ENCODE data around the gene ZNF45.
"Not testable (repeated sequence)": the region's sequence is repeated elsewhere in the genome, so short reads cannot be mapped to it uniquely, and the experiment has no call there.

Gene ZNF45

GRCh38 chr19:43934985-43935708 lies at the start of gene ZNF45:
Gene ZNF45, minus strand, starts transcription at chr19:43935282. Its CDS starts 13,097 bp downstream, at chr19:43922185.
- peak; percentile 70 to 85 (median 76) for DNase-seq (ENCODE audit: low read depth in 4 of 4, low spot score in 1 of 4)

- DNase-seq (ENCODE audit: low read depth in 4 of 4, low spot score in 1 of 4), result no peak
These were observed 49.6 kb upstream of the ZNF45 start for GRCh38 chr19:43984687-43985000.

DNA sequence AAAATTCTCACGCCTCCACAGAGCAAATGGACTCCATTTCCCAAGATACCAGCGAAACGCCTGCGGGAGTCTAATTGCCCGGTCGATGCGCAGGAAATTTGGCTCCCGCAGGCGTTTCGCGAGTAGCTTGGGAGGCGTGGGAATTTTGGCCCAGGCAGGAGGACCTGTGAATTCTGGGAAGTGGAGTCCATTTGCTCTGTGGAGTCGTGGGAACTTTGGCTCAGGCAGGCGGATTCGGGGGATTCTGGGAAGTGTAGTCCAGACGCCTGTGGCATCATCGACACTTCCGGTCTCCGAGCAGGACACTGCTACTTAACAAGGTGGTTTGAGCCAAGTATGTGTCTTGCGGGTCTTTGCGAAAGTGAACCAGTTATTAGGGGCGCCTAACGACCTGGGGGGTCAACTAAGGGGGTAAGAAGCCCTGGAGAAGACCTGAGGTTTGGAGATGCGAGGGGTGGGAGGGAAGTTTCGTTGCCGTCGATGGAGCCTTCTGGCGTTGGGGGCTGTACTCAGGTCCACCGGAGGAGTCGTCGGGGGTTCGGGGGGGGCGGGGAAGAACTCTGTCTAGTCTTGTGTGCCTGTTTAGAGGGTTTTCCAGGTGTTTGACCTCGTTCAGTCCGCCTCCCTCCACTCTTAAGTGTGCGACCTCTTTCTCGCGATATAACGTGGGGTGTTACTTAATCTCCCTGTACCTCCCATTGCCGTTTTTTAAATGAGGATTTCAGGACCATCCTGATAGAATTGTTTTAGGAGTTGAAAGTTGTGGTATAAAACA lies 49.0 kb upstream of the ZNF45 start, which contains the start of gene ZNF155:
Gene ZNF155, plus strand, starts transcription at position 277 of the 775 bp plus-strand sequence. CDS start 4,356 bp downstream, outside the sequence.
- peak; percentile 39 to 59 (median 50) for DNase-seq (ENCODE audit: low read depth in 4 of 4, low spot score in 1 of 4)

- DNase-seq (ENCODE audit: low read depth in 4 of 4, low spot score in 1 of 4), result no peak
These were observed 48.4 kb upstream of the ZNF45 start for GRCh38 chr19:43983544-43983911.

- DNase-seq (ENCODE audit: low read depth in 4 of 4, low spot score in 1 of 4), result no peak
These were observed 41.6 kb upstream of the ZNF45 start for GRCh38 chr19:43976732-43977131.

- DNase-seq (ENCODE audit: low read depth in 4 of 4, low spot score in 1 of 4), result no peak
These were observed 31.1 kb upstream of the ZNF45 start for GRCh38 chr19:43966079-43966694.

GRCh38 chr19:43960411-43960810 lies 25.3 kb upstream of the ZNF45 start:
- DNase-seq (ENCODE audit: low read depth in 4 of 4, low spot score in 1 of 4), result no peak

DNA sequence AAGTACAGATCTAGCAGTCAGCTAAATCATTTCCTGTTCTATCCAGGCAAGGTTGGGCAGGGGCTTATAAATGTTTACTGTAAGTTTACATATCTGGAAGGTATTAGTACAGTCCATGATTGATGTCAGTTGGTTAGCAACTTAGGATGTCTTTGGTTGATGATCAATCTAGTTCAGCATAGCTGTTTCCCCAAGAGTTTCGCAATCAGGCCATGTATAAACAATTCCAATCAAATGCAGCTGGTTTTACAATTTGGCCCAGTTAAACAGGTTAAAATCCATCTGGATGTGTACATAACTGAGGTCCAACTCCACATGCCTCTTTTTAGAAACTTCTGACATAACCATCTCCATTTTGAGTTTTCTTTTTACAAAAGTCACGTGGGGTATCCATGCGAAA lies 22.8 kb upstream of the ZNF45 start:
- DNase-seq (ENCODE audit: low read depth in 4 of 4, low spot score in 1 of 4), result no peak

- DNase-seq (ENCODE audit: low read depth in 4 of 4, low spot score in 1 of 4), result no peak
These were observed 21.7 kb upstream of the ZNF45 start for GRCh38 chr19:43956827-43957226.

DNA sequence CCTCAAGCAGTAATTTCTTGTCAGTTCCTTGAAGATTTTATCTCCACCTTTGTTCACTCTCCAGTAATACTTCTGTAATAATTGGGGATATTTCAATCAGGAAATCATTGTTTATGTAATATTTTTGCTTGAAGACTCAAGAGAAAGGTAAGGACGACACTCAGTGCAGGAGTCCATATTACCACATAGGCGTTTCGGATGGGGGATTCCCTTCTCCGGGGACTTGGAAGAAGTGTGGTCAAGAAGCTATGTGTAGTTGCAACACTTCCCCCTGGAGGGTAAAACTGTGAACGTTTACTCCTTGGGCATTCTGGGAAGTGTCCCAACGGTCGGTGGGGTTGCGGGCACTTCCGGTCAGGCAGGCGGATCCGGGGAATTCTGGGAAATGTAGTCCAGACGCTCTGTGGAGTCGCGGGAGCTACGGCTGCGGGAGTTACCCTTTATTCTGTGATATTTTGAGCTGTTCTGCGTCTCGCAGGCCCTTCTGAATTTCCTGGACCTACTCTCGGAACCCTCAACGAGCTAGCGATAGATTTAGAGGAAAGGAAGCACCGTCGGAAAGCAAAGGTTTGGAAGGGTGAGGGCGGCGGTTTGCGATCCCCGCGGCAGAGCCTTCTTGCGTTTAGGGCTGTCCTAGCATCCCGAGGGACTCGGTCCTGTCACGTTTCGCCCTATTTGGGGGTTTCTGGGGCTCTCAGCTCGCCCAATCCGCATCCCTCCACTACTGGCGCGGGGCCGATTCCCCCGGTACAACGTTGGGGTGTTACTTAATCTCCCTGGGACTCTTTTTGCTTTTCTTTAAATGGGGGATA lies 16.0 kb upstream of the ZNF45 start, which contains the start of gene ZNF221:
Gene ZNF221, plus strand, starts transcription at position 395 of the 812 bp plus-strand sequence. CDS start 11,499 bp downstream, outside the sequence.
- peak in 3 of 4 experiments; percentile 26 to 51 (median 49) for DNase-seq (ENCODE audit: low read depth in 4 of 4, low spot score in 1 of 4)

GRCh38 chr19:43949803-43950202 lies 14.7 kb upstream of the ZNF45 start:
- DNase-seq (ENCODE audit: low read depth in 4 of 4, low spot score in 1 of 4), result not testable (repeated sequence)

GRCh38 chr19:43947412-43947811 lies 12.3 kb upstream of the ZNF45 start:
- not testable (repeated sequence) for DNase-seq (ENCODE audit: low read depth in 4 of 4, low spot score in 1 of 4)

GRCh38 chr19:43941209-43941608 lies 6.1 kb upstream of the ZNF45 start:
- no peak for DNase-seq (ENCODE audit: low read depth in 4 of 4, low spot score in 1 of 4)

DNA sequence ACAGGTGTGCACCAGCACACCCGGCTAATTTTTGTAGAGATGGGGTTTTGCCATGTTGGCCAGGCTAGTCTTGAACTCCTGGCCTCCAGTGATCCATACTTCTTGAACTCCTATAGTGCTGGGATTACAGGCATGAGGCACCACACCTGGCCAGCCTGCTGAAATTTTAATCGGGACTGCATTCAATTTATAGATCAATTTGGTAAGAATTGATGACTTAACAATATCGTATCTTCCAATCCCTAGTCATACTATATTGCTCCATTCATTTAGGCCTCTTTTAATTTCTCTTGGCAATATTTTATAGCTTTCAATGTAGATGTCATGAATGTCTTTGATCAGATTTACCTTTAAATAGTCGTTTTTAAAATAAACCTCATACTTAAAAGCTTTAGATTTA lies 5.6 kb upstream of the ZNF45 start:
- DNase-seq (ENCODE audit: low read depth in 4 of 4, low spot score in 1 of 4), result no peak

DNA sequence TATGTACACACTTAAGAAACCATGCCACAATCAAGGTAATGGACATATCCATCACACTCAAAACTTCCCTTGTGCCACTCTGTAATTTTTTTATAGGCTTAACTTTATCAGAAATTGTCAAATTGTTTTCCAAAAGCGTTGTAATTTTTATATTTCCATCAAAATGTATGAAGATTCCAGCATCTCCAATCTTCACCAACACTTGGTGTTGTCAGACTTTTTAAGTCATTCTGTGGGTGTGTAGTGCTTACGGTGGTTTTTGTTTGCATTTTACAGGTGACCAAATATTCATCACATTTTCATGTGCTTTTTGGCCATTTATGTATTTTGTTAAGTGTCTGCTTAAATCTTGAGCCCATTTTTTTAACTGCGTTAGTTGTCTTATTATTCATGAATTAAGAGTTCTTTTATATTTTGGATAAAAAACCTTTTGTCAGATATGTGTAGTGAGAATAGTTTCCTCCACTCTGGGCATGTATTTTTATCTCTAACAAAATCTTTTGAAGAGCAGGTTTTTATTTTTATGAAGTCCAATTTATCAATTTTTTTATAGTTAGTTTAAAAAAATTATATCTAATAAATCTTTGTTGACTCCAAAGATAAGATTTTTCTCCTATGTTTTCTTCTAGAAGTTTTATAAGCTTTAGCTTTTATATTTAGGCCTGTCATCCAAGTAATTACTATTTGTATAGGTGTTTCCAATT lies 4.6 kb upstream of the ZNF45 start:
- no peak for DNase-seq (ENCODE audit: low read depth in 4 of 4, low spot score in 1 of 4)

DNA sequence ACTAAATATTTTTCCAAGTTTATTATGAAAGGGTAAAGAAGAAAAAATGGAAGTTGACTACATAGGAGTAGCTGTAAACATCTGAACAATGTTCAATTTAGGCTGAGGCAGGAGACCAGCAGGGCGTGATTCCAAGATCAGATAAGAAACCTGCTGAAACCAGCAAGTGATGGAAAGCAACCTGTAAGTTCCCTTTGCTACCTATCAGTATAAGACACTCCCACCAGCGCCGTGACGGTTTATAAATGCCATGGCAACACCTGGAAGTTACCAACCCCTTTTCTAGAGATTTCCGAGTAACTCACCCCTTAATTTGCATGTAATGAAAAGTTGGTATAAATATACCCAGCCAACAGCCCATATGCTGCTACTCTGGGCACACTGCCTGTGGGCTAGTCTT lies 1.1 kb upstream of the ZNF45 start:
- no peak for DNase-seq (ENCODE audit: low read depth in 4 of 4, low spot score in 1 of 4)

GRCh38 chr19:43934055-43934984 lies 762 bp downstream of the ZNF45 start:
- DNase-seq (ENCODE audit: low read depth in 4 of 4, low spot score in 1 of 4), result no peak

DNA sequence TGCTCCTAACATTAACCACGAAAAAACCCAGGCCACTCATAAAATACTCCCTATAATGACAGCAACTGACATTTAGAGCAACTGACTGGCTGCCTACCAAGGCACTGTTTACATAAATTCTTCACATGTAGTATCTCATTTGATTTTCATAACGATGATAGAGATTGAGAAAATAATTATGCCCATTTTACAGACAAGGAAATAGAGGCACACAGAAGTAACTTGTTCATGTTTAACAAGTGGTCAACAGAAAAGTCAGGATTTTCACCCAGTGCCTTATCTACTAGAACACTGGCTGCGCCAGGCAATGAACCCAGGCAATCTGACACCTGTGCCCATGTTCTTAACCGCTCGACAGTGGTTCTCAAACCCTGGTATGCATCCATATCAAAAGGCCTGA lies 6.3 kb downstream of the ZNF45 start:
- no peak for DNase-seq (ENCODE audit: low read depth in 4 of 4, low spot score in 1 of 4)

GRCh38 chr19:43923875-43924274 lies 11.2 kb downstream of the ZNF45 start:
- no peak for DNase-seq (ENCODE audit: low read depth in 4 of 4, low spot score in 1 of 4)
